GM15510 (cell line): Measurements from ENCODE around the gene SMC6.

Experiments used
- POLR2A ChIP-seq: IDR thresholded peaks from 3 replicates; pipeline ENCODE4 v1.6.1; 2011; ENCODE audit warnings: borderline replicate concordance; ENCODE audit not compliant: insufficient read length; ENCODE audit errors: extremely low read depth

Gene SMC6

GRCh38 chr2:17709897-17710296 lies 43.7 kb downstream of the SMC6 start:
- TF ChIP-seq POLR2A, result no peak

GRCh38 chr2:17708501-17708900 lies 45.1 kb downstream of the SMC6 start:
- TF ChIP-seq POLR2A, result no peak

- no peak for TF ChIP-seq POLR2A
Observed at GRCh38 chr2:17706845-17707244, 46.8 kb downstream of the SMC6 start.

GRCh38 chr2:17690776-17691175 lies 62.8 kb downstream of the SMC6 start:
- no peak for TF ChIP-seq POLR2A

- no peak for TF ChIP-seq POLR2A
Observed at GRCh38 chr2:17689010-17689409, 64.6 kb downstream of the SMC6 start.

- no peak for TF ChIP-seq POLR2A
Observed at GRCh38 chr2:17688600-17688999, 65.0 kb downstream of the SMC6 start.

GRCh38 chr2:17683981-17684380 lies 69.6 kb downstream of the SMC6 start:
- no peak for TF ChIP-seq POLR2A

GRCh38 chr2:17682098-17682857 lies 71.3 kb downstream of the SMC6 start:
- no peak for TF ChIP-seq POLR2A

- TF ChIP-seq POLR2A, result no peak
Observed at GRCh38 chr2:17680119-17680518, 73.5 kb downstream of the SMC6 start.

GRCh38 chr2:17674817-17675216 lies 78.8 kb downstream of the SMC6 start:
- no peak for TF ChIP-seq POLR2A

- TF ChIP-seq POLR2A, result no peak
Observed at GRCh38 chr2:17672583-17673317, 80.9 kb downstream of the SMC6 start.

- no peak for TF ChIP-seq POLR2A
Observed at GRCh38 chr2:17667898-17668297, 85.7 kb downstream of the SMC6 start.

- no peak for TF ChIP-seq POLR2A
Observed at GRCh38 chr2:17664534-17664933, 89.1 kb downstream of the SMC6 start.

- TF ChIP-seq POLR2A, result no peak
Observed at GRCh38 chr2:17662723-17663122, 90.9 kb downstream of the SMC6 start.

GRCh38 chr2:17661460-17661859 lies 92.2 kb downstream of the SMC6 start:
- TF ChIP-seq POLR2A, result no peak

GRCh38 chr2:17660219-17660618 lies 93.4 kb downstream of the SMC6 start:
- TF ChIP-seq POLR2A, result no peak
